Uterus (tissue), 4 donors: ENCODE measurements around the gene RSL24D1. TPM values are rescaled to one million over a fixed set of nuclear protein-coding genes. Genes with fewer than 3 reads are reported as not detected.

Experiments
- DNase-seq, 2 donors: peaks; one replicate each; pipeline ENCODE4 v3.0.0-alpha.2; 2019 to 2020
- H3K27ac ChIP-seq, 2 donors: fragments of 200-600 bp; sonication (generic); 1 replicate in 1 of 2; 2 replicates in 1 of 2; pipeline ENCODE4 v1.5.1; 2016 to 2018
- H3K27me3 ChIP-seq, 2 donors: fragments of 200-600 bp; sonication (generic); one replicate each; pipeline ENCODE4 v1.5.1; 2018 to 2019; ENCODE audit warnings: control low read depth in 1 of 2
- H3K36me3 ChIP-seq, 2 donors: fragments of 200-600 bp; sonication (generic); one replicate each; pipeline ENCODE4 v1.5.1; 2019; ENCODE audit warnings: control low read depth in 1 of 2
- H3K4me1 ChIP-seq, 2 donors: fragments of 200-600 bp; sonication (generic); one replicate each; pipeline ENCODE4 v1.5.1; 2018 to 2019; ENCODE audit warnings: control low read depth in 1 of 2
- H3K4me3 ChIP-seq, 2 donors: fragments of 200-600 bp; sonication (generic); 1 replicate in 1 of 2; 2 replicates in 1 of 2; pipeline ENCODE4 v1.5.1; 2018 to 2019; ENCODE audit warnings: mild to moderate bottlenecking in 1 of 2
- H3K9me3 ChIP-seq, 2 donors: fragments of 200-600 bp; sonication (generic); one replicate each; pipeline ENCODE4 v1.5.1; 2019; ENCODE audit warnings: control low read depth in 1 of 2
- POLR2A ChIP-seq, 2 donors: fragments of 450-650 bp; IDR thresholded peaks; one replicate each; pipeline ENCODE4 v1.6.1; 2016; ENCODE audit warnings: antibody characterized with exemption in 2 of 2, mild to moderate bottlenecking in 1 of 2, moderate library complexity in 1 of 2
- intact Hi-C: fragments of 100-400 bp; cut with DNase I; formaldehyde crosslinking; loops from one replicate; pipeline ENCODE4 v1.15.1; 2023; ENCODE audit warnings: low total_unique reads
- total RNA-seq, 4 donors: library from RNA; depleted of rRNA in 3 of 4; stranded (reverse); fragments of >200 nt in 3 of 4; gene quantifications; one replicate each; pipeline versions ENCODE4 v1.1.0 to v1.2.4, GENCODE V29; 2014 to 2023
- TF ChIP-seq, protein P1 (sequence below), 4 experiments: fragments of 200-600 bp in 2 of 4; fragments of 450-650 bp in 2 of 4; sonication (generic) in 2 of 4; IDR thresholded peaks; one replicate each; pipeline ENCODE4 v1.5.1; 2016 to 2019; ENCODE audit warnings: antibody characterized with exemption in 4 of 4, mild to moderate bottlenecking in 2 of 4, moderate library complexity in 1 of 4
- donor health status: DM: yes; HTN: yes; CAD: no.

Gene RSL24D1
- total RNA-seq, 4 donors from 2014 or later = 116 to 162 (median 120) TPM

DNA sequence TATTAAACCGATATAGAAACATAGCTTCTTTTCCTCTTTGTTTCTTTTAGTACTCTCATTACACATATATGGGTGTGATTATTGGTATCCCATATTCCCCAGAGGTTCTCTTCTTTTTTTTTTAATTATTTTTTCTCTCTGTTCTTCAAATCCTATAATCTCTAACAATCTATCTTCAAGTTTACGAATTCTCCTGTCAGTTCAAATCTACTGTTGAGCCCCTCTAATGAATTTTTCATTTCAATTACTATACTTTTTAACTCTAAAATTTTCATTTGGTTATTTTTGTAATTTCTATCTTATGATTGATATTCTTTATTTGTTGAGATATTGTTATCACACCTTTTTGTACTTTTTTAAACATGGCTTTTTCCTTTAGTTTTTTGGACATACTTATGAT, 64.1 kb downstream of the RSL24D1 start:
- intact Hi-C loops = no loop called here
- Histone ChIP-seq H3K4me3 (no peak overlapping the region), H3K36me3 (no peaks in the 10 kb centered on the region), H3K4me1 (no peaks in the 10 kb centered on the region), H3K9me3 (no peaks in the 10 kb centered on the region), H3K27me3 (no peaks in the 10 kb centered on the region), H3K27ac (no peak overlapping the region)
- DNase-seq = no peak
- TF ChIP-seq, protein P1, sequence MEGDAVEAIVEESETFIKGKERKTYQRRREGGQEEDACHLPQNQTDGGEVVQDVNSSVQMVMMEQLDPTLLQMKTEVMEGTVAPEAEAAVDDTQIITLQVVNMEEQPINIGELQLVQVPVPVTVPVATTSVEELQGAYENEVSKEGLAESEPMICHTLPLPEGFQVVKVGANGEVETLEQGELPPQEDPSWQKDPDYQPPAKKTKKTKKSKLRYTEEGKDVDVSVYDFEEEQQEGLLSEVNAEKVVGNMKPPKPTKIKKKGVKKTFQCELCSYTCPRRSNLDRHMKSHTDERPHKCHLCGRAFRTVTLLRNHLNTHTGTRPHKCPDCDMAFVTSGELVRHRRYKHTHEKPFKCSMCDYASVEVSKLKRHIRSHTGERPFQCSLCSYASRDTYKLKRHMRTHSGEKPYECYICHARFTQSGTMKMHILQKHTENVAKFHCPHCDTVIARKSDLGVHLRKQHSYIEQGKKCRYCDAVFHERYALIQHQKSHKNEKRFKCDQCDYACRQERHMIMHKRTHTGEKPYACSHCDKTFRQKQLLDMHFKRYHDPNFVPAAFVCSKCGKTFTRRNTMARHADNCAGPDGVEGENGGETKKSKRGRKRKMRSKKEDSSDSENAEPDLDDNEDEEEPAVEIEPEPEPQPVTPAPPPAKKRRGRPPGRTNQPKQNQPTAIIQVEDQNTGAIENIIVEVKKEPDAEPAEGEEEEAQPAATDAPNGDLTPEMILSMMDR (IDR thresholded peaks at IDR 0.05) = no peak
- TF ChIP-seq POLR2A (IDR thresholded peaks at IDR 0.05) = no peak

Other genes starting within 250 kb of the RSL24D1 start
- gene RAB27A, start 92.9 kb upstream of the RSL24D1 start, total RNA-seq = 10 to 100 TPM in 3 of 4 donors, 1 to 10 TPM in 1; 6.4 to 32.9 (median 16.5) TPM
- 10 to 100 TPM in 3 of 4 donors, under 1 TPM in 1; 0.59 to 25.9 (median 14.2) TPM for gene PIGBOS1, start 122.2 kb upstream of the RSL24D1 start, total RNA-seq
- 10 to 100 TPM in 2 of 4 donors, 1 to 10 TPM in 1, under 1 TPM in 1; 0.51 to 22.3 (median 10.9) TPM for gene PIGB, start 122.3 kb upstream of the RSL24D1 start, total RNA-seq
- gene CCPG1, start 211.4 kb upstream of the RSL24D1 start, total RNA-seq = 10 to 100 TPM; 50.1 to 79.7 (median 68.3) TPM
- gene PIERCE2, start 211.6 kb upstream of the RSL24D1 start, total RNA-seq = 1 to 10 TPM in 1 of 4 donors, not detected in 3; 1.4 TPM